ENCODE data around the gene HRH2.

HRH2 gene

DNA sequence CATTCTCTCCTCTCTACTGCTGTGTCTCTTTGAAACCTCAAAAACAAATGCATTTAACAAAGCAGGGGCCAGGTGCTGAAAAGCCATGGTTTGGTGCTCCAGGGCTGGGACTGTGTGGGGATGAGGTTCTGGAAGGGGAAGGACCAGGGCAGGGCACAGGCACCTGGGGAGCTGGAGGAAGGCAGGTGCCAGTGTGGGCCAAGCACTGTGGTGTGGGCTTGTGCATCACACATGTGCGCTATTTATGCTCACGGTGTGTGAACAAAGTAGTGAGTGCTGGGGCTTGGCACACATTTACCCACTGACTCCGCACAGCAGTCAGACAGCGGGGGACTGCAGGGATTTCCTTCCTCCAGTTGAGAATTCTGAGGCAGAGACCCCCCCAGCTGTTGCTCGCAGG lies 10.1 kb downstream of the HRH2 start:
- TF ChIP-seq FOXP2 (optimal IDR thresholded peaks at IDR 0.05; ENCODE audit: borderline replicate concordance, extremely low read depth, extremely low read length, insufficient read depth) (no peak), POLR2AphosphoS5 (IDR thresholded peaks at IDR 0.05; ENCODE audit: low read depth, low read length) (no peak), TAF1 (IDR thresholded peaks at IDR 0.05; ENCODE audit: borderline replicate concordance, insufficient read depth, low read length) (no peak), SIN3A (IDR thresholded peaks at IDR 0.05; ENCODE audit: borderline replicate concordance, insufficient read depth, low read length) (no peak)
- TF ChIP-seq, protein P1, sequence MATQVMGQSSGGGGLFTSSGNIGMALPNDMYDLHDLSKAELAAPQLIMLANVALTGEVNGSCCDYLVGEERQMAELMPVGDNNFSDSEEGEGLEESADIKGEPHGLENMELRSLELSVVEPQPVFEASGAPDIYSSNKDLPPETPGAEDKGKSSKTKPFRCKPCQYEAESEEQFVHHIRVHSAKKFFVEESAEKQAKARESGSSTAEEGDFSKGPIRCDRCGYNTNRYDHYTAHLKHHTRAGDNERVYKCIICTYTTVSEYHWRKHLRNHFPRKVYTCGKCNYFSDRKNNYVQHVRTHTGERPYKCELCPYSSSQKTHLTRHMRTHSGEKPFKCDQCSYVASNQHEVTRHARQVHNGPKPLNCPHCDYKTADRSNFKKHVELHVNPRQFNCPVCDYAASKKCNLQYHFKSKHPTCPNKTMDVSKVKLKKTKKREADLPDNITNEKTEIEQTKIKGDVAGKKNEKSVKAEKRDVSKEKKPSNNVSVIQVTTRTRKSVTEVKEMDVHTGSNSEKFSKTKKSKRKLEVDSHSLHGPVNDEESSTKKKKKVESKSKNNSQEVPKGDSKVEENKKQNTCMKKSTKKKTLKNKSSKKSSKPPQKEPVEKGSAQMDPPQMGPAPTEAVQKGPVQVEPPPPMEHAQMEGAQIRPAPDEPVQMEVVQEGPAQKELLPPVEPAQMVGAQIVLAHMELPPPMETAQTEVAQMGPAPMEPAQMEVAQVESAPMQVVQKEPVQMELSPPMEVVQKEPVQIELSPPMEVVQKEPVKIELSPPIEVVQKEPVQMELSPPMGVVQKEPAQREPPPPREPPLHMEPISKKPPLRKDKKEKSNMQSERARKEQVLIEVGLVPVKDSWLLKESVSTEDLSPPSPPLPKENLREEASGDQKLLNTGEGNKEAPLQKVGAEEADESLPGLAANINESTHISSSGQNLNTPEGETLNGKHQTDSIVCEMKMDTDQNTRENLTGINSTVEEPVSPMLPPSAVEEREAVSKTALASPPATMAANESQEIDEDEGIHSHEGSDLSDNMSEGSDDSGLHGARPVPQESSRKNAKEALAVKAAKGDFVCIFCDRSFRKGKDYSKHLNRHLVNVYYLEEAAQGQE (IDR thresholded peaks at IDR 0.05; ENCODE audit: insufficient read depth in 1 of 2, low read depth in 2 of 2, low read length in 2 of 2): no peak

DNA sequence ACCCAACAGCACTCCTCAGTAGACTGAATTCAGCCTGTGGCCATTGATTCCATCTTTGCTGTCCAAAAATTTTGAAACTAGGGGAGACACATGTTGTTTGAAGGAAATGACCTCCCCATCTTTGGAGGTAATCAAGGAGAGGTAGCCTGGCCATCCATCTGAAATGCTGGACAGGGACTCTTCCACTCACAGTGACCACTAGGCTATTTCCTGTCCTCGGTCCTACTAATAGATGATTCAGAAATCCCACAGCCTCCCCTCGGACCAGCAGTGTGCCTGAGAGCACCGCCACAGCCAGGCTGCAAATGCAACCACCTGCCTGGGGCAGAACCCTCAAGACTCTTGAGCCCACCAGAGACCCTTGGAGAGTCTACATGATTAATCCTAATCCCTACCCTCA lies 12.5 kb downstream of the HRH2 start:
- TF ChIP-seq, protein P1 (IDR thresholded peaks at IDR 0.05; ENCODE audit: insufficient read depth in 1 of 2, low read depth in 2 of 2, low read length in 2 of 2): peak in 1 of 2 experiments; percentile 63; a peak in 2 of 4 replicates
- no peak for TF ChIP-seq SIN3A (IDR thresholded peaks at IDR 0.05; ENCODE audit: borderline replicate concordance, insufficient read depth, low read length)

DNA sequence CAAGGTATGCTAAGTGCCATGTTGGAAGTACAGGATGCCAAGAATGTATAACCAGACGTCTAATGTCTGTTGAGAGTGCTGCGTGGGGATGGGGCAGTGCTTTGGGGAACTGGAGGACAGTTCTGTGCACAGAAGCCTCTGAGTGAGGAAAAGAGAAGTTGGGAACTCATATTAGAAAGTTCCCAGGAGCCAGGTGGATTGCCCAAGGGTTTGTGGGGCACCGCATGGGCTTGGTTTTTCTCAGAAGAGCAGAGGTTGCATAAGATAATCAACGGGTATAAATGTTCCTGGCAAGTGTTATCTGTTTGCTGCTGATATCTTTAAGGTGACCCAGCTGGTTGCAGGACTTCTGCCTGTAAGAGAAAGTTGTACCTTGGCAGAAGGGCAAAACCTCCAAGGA lies 13.1 kb downstream of the HRH2 start:
- TF ChIP-seq SIN3A (IDR thresholded peaks at IDR 0.05; ENCODE audit: borderline replicate concordance, insufficient read depth, low read length) (no peak), FOXP2 (optimal IDR thresholded peaks at IDR 0.05; ENCODE audit: borderline replicate concordance, extremely low read depth, extremely low read length, insufficient read depth) (no peak), POLR2AphosphoS5 (IDR thresholded peaks at IDR 0.05; ENCODE audit: low read depth, low read length) (no peak), TAF1 (IDR thresholded peaks at IDR 0.05; ENCODE audit: borderline replicate concordance, insufficient read depth, low read length) (no peak)
- TF ChIP-seq, protein P1 (IDR thresholded peaks at IDR 0.05; ENCODE audit: insufficient read depth in 1 of 2, low read depth in 2 of 2, low read length in 2 of 2): no peak

DNA sequence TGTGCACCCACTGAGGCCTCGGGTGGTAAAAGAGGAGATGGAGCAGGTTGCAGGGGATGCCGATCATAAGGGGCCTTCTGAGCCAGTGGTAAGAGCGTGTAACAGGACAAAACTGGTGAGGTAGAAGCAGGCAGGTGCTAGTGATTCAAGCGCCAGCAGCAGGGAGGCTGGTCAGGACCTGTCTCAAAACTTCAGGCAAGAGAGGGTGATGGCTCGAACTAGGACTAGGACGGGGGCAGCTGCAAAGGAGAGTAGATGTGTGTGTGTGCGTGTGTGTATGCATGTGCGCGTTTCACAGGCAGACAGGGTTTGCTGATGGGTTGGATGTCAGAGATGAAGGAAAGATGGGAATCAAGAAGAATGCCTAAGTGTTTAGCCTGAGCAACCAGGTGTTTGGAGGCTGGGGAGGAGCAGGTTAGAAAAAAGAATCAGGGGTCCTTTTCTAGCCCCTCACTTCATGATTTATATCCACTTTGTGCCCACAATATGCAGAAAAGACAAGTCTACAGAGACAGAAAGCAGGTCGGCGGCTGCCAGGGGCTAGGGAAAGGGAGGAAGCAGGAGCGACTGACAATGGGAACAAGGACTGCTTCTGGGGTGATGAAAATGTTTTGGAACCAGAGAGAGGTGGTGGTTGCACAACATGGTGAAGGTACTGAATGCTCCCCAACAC lies 15.2 kb downstream of the HRH2 start:
- TF ChIP-seq, protein P1 (IDR thresholded peaks at IDR 0.05; ENCODE audit: insufficient read depth in 1 of 2, low read depth in 2 of 2, low read length in 2 of 2): no peak
- no peak for TF ChIP-seq FOXP2 (optimal IDR thresholded peaks at IDR 0.05; ENCODE audit: borderline replicate concordance, extremely low read depth, extremely low read length, insufficient read depth)
- no peak for TF ChIP-seq POLR2AphosphoS5 (IDR thresholded peaks at IDR 0.05; ENCODE audit: low read depth, low read length)
- no peak for TF ChIP-seq SIN3A (IDR thresholded peaks at IDR 0.05; ENCODE audit: borderline replicate concordance, insufficient read depth, low read length)
- TF ChIP-seq TAF1 (IDR thresholded peaks at IDR 0.05; ENCODE audit: borderline replicate concordance, insufficient read depth, low read length): no peak
